ENCODE data around the gene TANGO2. TPM values are rescaled to one million over a fixed set of nuclear protein-coding genes. Genes with fewer than 3 reads are reported as not detected.
A peak's percentile ranks its signal among the peaks of the same experiment; 100 is the strongest.

The TANGO2 gene
- total and polyA plus RNA-seq, 5 donors from 2014 or later, result 39.5 to 48.4 (median 43.2) TPM

- H3K4me3 Mint-ChIP-seq, result no peak overlapping the region
- H3K36me3 ChIP-seq (ENCODE audit: control insufficient read depth, insufficient read depth, low read length), result no peaks in the 10 kb centered on the region
- no peak overlapping the region for H3K4me3 ChIP-seq (ENCODE audit: low read depth, low read length)
- no peak overlapping the region for H3K27ac ChIP-seq (ENCODE audit: insufficient read depth, low read length, poor library complexity, severe bottlenecking)
- H3K27me3 Mint-ChIP-seq, result no peaks in the 10 kb centered on the region
- no peaks in the 10 kb centered on the region for H3K9me3 Mint-ChIP-seq
- H3K36me3 Mint-ChIP-seq, result no peaks in the 10 kb centered on the region
- no peak for ATAC-seq (ENCODE audit: low read depth in 2 of 2)
- no peaks in the 10 kb centered on the region for H3K9me3 ChIP-seq (ENCODE audit: control insufficient read depth in 2 of 2, low read length in 2 of 2)
- H3K27ac Mint-ChIP-seq, result peak overlapping the region in 1 of 3 donors; percentile 60
- peaks cover 6% of the 10 kb centered on the region for H3K4me1 ChIP-seq (ENCODE audit: control insufficient read depth, insufficient read depth, low read length, poor library complexity, severe bottlenecking)
- no peak for DNase-seq
- peaks cover 0 to 14% (median 2%) of the 10 kb centered on the region in 4 donors for H3K4me1 Mint-ChIP-seq
- H3K27me3 ChIP-seq (ENCODE audit: control insufficient read depth, insufficient read depth, low read length), result no peaks in the 10 kb centered on the region
Measured at GRCh38 chr22:19974935-19975706, 45.8 kb upstream of the TANGO2 start.

- H3K27me3 ChIP-seq (ENCODE audit: control insufficient read depth, insufficient read depth, low read length), result no peaks in the 10 kb centered on the region
- H3K4me1 ChIP-seq (ENCODE audit: control insufficient read depth, insufficient read depth, low read length, poor library complexity, severe bottlenecking), result peaks cover 3% of the 10 kb centered on the region
- H3K4me3 ChIP-seq (ENCODE audit: low read depth, low read length), result no peak overlapping the region
- no peak for ATAC-seq (ENCODE audit: low read depth in 2 of 2)
- Mint-ChIP-seq H3K36me3 (no peaks in the 10 kb centered on the region), H3K27ac (peak overlapping the region in 1 of 3 donors; percentile 60), H3K4me3 (no peak overlapping the region), H3K9me3 (no peaks in the 10 kb centered on the region), H3K27me3 (no peaks in the 10 kb centered on the region), H3K4me1 (peaks cover 0 to 12% (median under 1%) of the 10 kb centered on the region in 4 donors)
- H3K36me3 ChIP-seq (ENCODE audit: control insufficient read depth, insufficient read depth, low read length), result no peaks in the 10 kb centered on the region
- H3K27ac ChIP-seq (ENCODE audit: insufficient read depth, low read length, poor library complexity, severe bottlenecking), result no peak overlapping the region
- DNase-seq, result no peak
- H3K9me3 ChIP-seq (ENCODE audit: control insufficient read depth in 2 of 2, low read length in 2 of 2), result no peaks in the 10 kb centered on the region
Measured at GRCh38 chr22:19975707-19976035, 45.2 kb upstream of the TANGO2 start.

- DNase-seq (no peak), ATAC-seq (ENCODE audit: low read depth in 2 of 2) (no peak)
- H3K36me3 ChIP-seq (ENCODE audit: control insufficient read depth, insufficient read depth, low read length), result no peaks in the 10 kb centered on the region
- Mint-ChIP-seq H3K27me3 (no peaks in the 10 kb centered on the region), H3K4me3 (no peak overlapping the region), H3K27ac (no peak overlapping the region), H3K4me1 (peaks cover 0 to 7% (median 0%) of the 10 kb centered on the region in 4 donors), H3K36me3 (no peaks in the 10 kb centered on the region), H3K9me3 (no peaks in the 10 kb centered on the region)
- H3K27ac ChIP-seq (ENCODE audit: insufficient read depth, low read length, poor library complexity, severe bottlenecking), result no peak overlapping the region
- no peaks in the 10 kb centered on the region for H3K27me3 ChIP-seq (ENCODE audit: control insufficient read depth, insufficient read depth, low read length)
- no peaks in the 10 kb centered on the region for H3K9me3 ChIP-seq (ENCODE audit: control insufficient read depth in 2 of 2, low read length in 2 of 2)
- H3K4me1 ChIP-seq (ENCODE audit: control insufficient read depth, insufficient read depth, low read length, poor library complexity, severe bottlenecking), result no peaks in the 10 kb centered on the region
- H3K4me3 ChIP-seq (ENCODE audit: low read depth, low read length), result no peak overlapping the region
Measured at GRCh38 chr22:19976671-19977070, 44.2 kb upstream of the TANGO2 start.

- ATAC-seq (ENCODE audit: low read depth in 2 of 2) (no peak), DNase-seq (no peak)
- Mint-ChIP-seq H3K36me3 (no peaks in the 10 kb centered on the region), H3K4me1 (peaks cover 0 to 3% (median 0%) of the 10 kb centered on the region in 4 donors), H3K4me3 (no peak overlapping the region), H3K27me3 (no peaks in the 10 kb centered on the region), H3K27ac (no peak overlapping the region), H3K9me3 (no peaks in the 10 kb centered on the region)
- H3K4me3 ChIP-seq (ENCODE audit: low read depth, low read length), result no peak overlapping the region
- no peaks in the 10 kb centered on the region for H3K4me1 ChIP-seq (ENCODE audit: control insufficient read depth, insufficient read depth, low read length, poor library complexity, severe bottlenecking)
- H3K9me3 ChIP-seq (ENCODE audit: control insufficient read depth in 2 of 2, low read length in 2 of 2), result no peaks in the 10 kb centered on the region
- no peaks in the 10 kb centered on the region for H3K27me3 ChIP-seq (ENCODE audit: control insufficient read depth, insufficient read depth, low read length)
- H3K27ac ChIP-seq (ENCODE audit: insufficient read depth, low read length, poor library complexity, severe bottlenecking), result no peak overlapping the region
- no peaks in the 10 kb centered on the region for H3K36me3 ChIP-seq (ENCODE audit: control insufficient read depth, insufficient read depth, low read length)
Measured at GRCh38 chr22:19977296-19978243, 43.3 kb upstream of the TANGO2 start.

- H3K4me1 Mint-ChIP-seq, result peaks cover 0 to 3% (median 0%) of the 10 kb centered on the region in 4 donors
- no peak overlapping the region for H3K27ac ChIP-seq (ENCODE audit: insufficient read depth, low read length, poor library complexity, severe bottlenecking)
- H3K36me3 Mint-ChIP-seq, result no peaks in the 10 kb centered on the region
- H3K27me3 Mint-ChIP-seq, result no peaks in the 10 kb centered on the region
- ATAC-seq (ENCODE audit: low read depth in 2 of 2), result no peak
- H3K4me3 ChIP-seq (ENCODE audit: low read depth, low read length), result no peak overlapping the region
- H3K27ac Mint-ChIP-seq, result no peak overlapping the region
- no peaks in the 10 kb centered on the region for H3K9me3 Mint-ChIP-seq
- DNase-seq, result no peak
- H3K27me3 ChIP-seq (ENCODE audit: control insufficient read depth, insufficient read depth, low read length), result no peaks in the 10 kb centered on the region
- H3K4me1 ChIP-seq (ENCODE audit: control insufficient read depth, insufficient read depth, low read length, poor library complexity, severe bottlenecking), result no peaks in the 10 kb centered on the region
- H3K4me3 Mint-ChIP-seq, result no peak overlapping the region
- no peaks in the 10 kb centered on the region for H3K9me3 ChIP-seq (ENCODE audit: control insufficient read depth in 2 of 2, low read length in 2 of 2)
- H3K36me3 ChIP-seq (ENCODE audit: control insufficient read depth, insufficient read depth, low read length), result no peaks in the 10 kb centered on the region
Measured at GRCh38 chr22:19978748-19979147, 42.2 kb upstream of the TANGO2 start.

GRCh38 chr22:19979712-19980493 is 41.0 kb upstream of the TANGO2 start:
- no peaks in the 10 kb centered on the region for H3K36me3 Mint-ChIP-seq
- ATAC-seq (ENCODE audit: low read depth in 2 of 2) (no peak), DNase-seq (no peak)
- Histone ChIP-seq H3K9me3 (ENCODE audit: control insufficient read depth in 2 of 2, low read length in 2 of 2) (no peaks in the 10 kb centered on the region), H3K4me3 (ENCODE audit: low read depth, low read length) (no peak overlapping the region), H3K36me3 (ENCODE audit: control insufficient read depth, insufficient read depth, low read length) (no peaks in the 10 kb centered on the region), H3K27ac (ENCODE audit: insufficient read depth, low read length, poor library complexity, severe bottlenecking) (no peak overlapping the region), H3K27me3 (ENCODE audit: control insufficient read depth, insufficient read depth, low read length) (no peaks in the 10 kb centered on the region), H3K4me1 (ENCODE audit: control insufficient read depth, insufficient read depth, low read length, poor library complexity, severe bottlenecking) (no peaks in the 10 kb centered on the region)
- H3K9me3 Mint-ChIP-seq, result no peaks in the 10 kb centered on the region
- peaks cover 3% of the 10 kb centered on the region for H3K27me3 Mint-ChIP-seq
- no peak overlapping the region for H3K4me3 Mint-ChIP-seq
- peaks cover 0 to 2% (median 0%) of the 10 kb centered on the region in 4 donors for H3K4me1 Mint-ChIP-seq
- peak overlapping the region in 1 of 3 donors; percentile 20 for H3K27ac Mint-ChIP-seq

- Histone ChIP-seq H3K36me3 (ENCODE audit: control insufficient read depth, insufficient read depth, low read length) (no peaks in the 10 kb centered on the region), H3K9me3 (ENCODE audit: control insufficient read depth in 2 of 2, low read length in 2 of 2) (no peaks in the 10 kb centered on the region), H3K27ac (ENCODE audit: insufficient read depth, low read length, poor library complexity, severe bottlenecking) (no peak overlapping the region), H3K4me3 (ENCODE audit: low read depth, low read length) (no peak overlapping the region), H3K4me1 (ENCODE audit: control insufficient read depth, insufficient read depth, low read length, poor library complexity, severe bottlenecking) (no peaks in the 10 kb centered on the region), H3K27me3 (ENCODE audit: control insufficient read depth, insufficient read depth, low read length) (no peaks in the 10 kb centered on the region)
- no peaks in the 10 kb centered on the region for H3K9me3 Mint-ChIP-seq
- H3K27ac Mint-ChIP-seq, result no peak overlapping the region
- no peaks in the 10 kb centered on the region for H3K36me3 Mint-ChIP-seq
- H3K27me3 Mint-ChIP-seq, result peaks cover 8% of the 10 kb centered on the region
- ATAC-seq (ENCODE audit: low read depth in 2 of 2), result no peak
- DNase-seq, result no peak
- peaks cover 0 to 2% (median 0%) of the 10 kb centered on the region in 4 donors for H3K4me1 Mint-ChIP-seq
- no peak overlapping the region for H3K4me3 Mint-ChIP-seq
Measured at GRCh38 chr22:19980766-19981165, 40.1 kb upstream of the TANGO2 start.
